Stimulated activated CD8-positive, alpha-beta memory T cell treated with anti-CD3 and anti-CD28 coated beads, Interleukin-15, amount 100 ng/mL, for 1 hour (primary cell): ENCODE measurements around the gene CDKAL1.

Source experiments
- DNase-seq: peaks from one replicate; pipeline ENCODE4 v3.0.0-alpha.2; 2020; ENCODE audit warnings: low read depth

Gene CDKAL1

GRCh38 chr6:21142741-21143140 lies 608.5 kb downstream of the CDKAL1 start:
- no peak for DNase-seq

GRCh38 chr6:21143645-21144044 lies 609.4 kb downstream of the CDKAL1 start:
- no peak for DNase-seq

GRCh38 chr6:21144928-21145327 lies 610.7 kb downstream of the CDKAL1 start:
- DNase-seq: no peak

- DNase-seq: no peak
Observed at GRCh38 chr6:21147995-21148394, 613.7 kb downstream of the CDKAL1 start.

- no peak for DNase-seq
Observed at GRCh38 chr6:21149470-21149869, 615.2 kb downstream of the CDKAL1 start.

- no peak for DNase-seq
Observed at GRCh38 chr6:21150667-21151066, 616.4 kb downstream of the CDKAL1 start.

GRCh38 chr6:21151119-21151518 lies 616.9 kb downstream of the CDKAL1 start:
- no peak for DNase-seq

- DNase-seq: no peak
Observed at GRCh38 chr6:21151530-21151929, 617.3 kb downstream of the CDKAL1 start.

- DNase-seq: no peak
Observed at GRCh38 chr6:21157186-21157929, 623.1 kb downstream of the CDKAL1 start.

- no peak for DNase-seq
Observed at GRCh38 chr6:21158149-21158548, 623.9 kb downstream of the CDKAL1 start.

GRCh38 chr6:21158873-21159272 lies 624.6 kb downstream of the CDKAL1 start:
- no peak for DNase-seq

GRCh38 chr6:21159465-21159864 lies 625.2 kb downstream of the CDKAL1 start:
- no peak for DNase-seq

GRCh38 chr6:21161707-21162106 lies 627.5 kb downstream of the CDKAL1 start:
- no peak for DNase-seq

GRCh38 chr6:21163110-21163837 lies 629.0 kb downstream of the CDKAL1 start:
- DNase-seq: no peak

GRCh38 chr6:21163838-21164180 lies 629.6 kb downstream of the CDKAL1 start:
- no peak for DNase-seq

GRCh38 chr6:21164768-21165326 lies 630.6 kb downstream of the CDKAL1 start:
- DNase-seq: no peak

- no peak for DNase-seq
Observed at GRCh38 chr6:21166754-21167153, 632.5 kb downstream of the CDKAL1 start.

GRCh38 chr6:21167790-21168189 lies 633.5 kb downstream of the CDKAL1 start:
- DNase-seq: no peak

- no peak for DNase-seq
Observed at GRCh38 chr6:21171801-21172200, 637.5 kb downstream of the CDKAL1 start.

GRCh38 chr6:21173031-21173430 lies 638.8 kb downstream of the CDKAL1 start:
- no peak for DNase-seq

GRCh38 chr6:21173678-21174077 lies 639.4 kb downstream of the CDKAL1 start:
- no peak for DNase-seq

- no peak for DNase-seq
Observed at GRCh38 chr6:21176197-21176596, 641.9 kb downstream of the CDKAL1 start.

GRCh38 chr6:21180155-21180554 lies 645.9 kb downstream of the CDKAL1 start:
- no peak for DNase-seq
